LNCAP (cell line): ENCODE data around the gene TCTN3.

Experiments
- CTCF ChIP-seq: fragments of 450-650 bp; IDR thresholded peaks from 2 replicates; pipeline ENCODE4 v1.5.1; 2017; ENCODE audit warnings: mild to moderate bottlenecking

The TCTN3 gene, protein sequence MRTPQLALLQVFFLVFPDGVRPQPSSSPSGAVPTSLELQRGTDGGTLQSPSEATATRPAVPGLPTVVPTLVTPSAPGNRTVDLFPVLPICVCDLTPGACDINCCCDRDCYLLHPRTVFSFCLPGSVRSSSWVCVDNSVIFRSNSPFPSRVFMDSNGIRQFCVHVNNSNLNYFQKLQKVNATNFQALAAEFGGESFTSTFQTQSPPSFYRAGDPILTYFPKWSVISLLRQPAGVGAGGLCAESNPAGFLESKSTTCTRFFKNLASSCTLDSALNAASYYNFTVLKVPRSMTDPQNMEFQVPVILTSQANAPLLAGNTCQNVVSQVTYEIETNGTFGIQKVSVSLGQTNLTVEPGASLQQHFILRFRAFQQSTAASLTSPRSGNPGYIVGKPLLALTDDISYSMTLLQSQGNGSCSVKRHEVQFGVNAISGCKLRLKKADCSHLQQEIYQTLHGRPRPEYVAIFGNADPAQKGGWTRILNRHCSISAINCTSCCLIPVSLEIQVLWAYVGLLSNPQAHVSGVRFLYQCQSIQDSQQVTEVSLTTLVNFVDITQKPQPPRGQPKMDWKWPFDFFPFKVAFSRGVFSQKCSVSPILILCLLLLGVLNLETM

DNA sequence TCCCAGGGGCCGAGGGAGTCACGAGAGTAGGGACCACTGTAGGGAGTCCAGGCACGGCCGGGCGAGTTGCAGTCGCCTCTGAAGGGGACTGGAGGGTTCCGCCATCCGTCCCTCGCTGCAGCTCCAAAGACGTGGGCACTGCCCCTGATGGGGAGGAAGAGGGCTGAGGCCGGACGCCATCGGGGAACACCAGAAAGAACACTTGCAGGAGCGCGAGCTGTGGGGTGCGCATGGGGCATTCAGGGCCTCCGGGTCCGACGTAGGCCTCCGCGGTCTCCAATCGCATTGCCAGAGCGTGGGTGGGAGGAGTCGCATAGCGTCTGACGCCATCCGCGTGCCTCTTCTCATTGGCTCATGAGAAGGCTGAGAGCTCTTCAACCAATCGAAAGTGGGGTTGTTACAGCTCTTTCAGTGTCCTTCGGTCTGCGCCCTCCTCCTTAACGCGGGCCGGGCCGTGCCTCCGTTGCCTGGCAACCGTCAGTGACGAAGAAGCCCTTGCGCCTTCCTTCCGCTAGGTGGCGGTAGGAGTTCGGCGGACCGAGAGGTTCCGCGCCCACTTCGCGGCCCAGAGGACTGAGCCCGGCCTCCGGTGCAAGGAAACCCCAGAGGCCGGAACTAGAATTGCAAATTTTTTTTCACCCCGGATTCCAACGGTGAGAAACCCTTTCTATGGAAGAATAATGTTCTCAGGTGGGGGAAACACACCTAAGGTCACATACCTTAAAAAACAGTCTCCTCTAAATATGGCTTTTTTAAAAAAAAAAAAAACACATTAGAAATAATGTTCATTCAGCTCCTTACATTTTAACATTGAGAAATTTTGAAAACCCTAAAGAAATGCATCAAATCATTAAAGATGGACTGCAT, at the start of gene TCTN3:
TCTN3 (minus strand) TSS at position 260 of the 867 bp plus-strand sequence; CDS start at position 232, 28 bp downstream.
- peak; percentile 99 for TF ChIP-seq CTCF

GRCh38 chr10:95742962-95743535, 49.3 kb upstream of the TCTN3 start:
- TF ChIP-seq CTCF, result no peak

DNA sequence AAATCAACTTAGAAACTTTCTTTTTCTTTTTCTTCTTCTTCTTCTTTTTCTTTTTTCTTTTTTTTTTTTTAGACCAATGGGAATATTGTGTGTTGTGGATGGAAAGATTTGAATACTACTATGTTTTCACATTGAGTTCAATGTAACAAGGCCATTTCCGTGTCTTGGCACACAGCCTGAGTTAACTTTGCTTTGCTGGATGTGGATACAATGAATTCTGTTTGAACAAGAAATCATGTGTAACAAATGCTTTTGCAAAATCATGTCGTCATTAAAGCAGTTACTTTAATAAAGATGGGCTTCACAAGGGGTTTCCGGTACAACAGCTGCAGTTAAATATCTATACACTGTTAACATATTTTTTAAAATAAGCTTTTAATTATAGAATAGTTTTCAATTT, 48.8 kb upstream of the TCTN3 start:
- TF ChIP-seq CTCF, result no peak

DNA sequence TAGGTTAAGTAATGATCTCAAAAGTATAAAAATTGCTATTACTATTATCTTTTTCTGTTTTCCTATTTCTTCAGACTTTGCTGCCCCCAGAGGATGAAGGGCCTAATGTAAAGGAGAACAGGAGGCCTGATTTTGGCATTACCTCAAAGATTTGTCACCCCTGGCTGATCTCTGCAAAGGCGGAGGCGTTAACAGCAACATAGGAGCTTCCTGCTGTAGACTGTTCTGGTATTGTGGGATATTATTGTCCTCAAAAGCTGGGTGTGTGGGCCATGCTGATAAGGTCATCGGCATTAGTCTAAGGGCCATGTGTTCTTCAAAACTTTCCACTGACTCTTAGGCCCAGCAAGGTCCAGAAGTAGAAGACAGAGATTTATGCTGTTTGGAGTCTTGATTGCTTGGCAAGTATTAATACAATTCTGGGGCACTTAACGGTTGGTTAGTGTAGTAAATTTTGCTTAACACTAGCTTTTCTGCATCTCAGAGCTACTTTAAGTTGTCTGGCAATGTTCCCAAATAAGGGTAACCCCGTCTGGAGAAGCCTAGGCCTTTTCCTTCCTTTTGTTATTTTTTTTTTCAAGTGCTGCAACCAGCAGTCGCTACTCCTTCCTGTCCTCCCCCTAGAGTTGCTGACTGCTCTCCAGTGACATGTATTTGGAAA, 48.2 kb upstream of the TCTN3 start:
- no peak for TF ChIP-seq CTCF

GRCh38 chr10:95739056-95739455, 45.3 kb upstream of the TCTN3 start:
- TF ChIP-seq CTCF, result no peak

GRCh38 chr10:95730233-95730632, 36.5 kb upstream of the TCTN3 start:
- no peak for TF ChIP-seq CTCF
